Activated B cell treated with CpG ODN at 0.5 μM for 24 hours (primary cell): Measurements from ENCODE around the gene CLIC6. TPM values are rescaled to one million over a fixed set of nuclear protein-coding genes. Genes with fewer than 3 reads are reported as not detected.
"Not testable (repeated sequence)": the region's sequence is repeated elsewhere in the genome, so short reads cannot be mapped to it uniquely, and the experiment has no call there.

Source experiments
- ATAC-seq: fragments of 200-7000 bp; cut with Tn5 transposase; one replicate; pipeline ENCODE4 v1.10.0; 2021; ENCODE audit warnings: low read depth, mild to moderate bottlenecking, moderate library complexity
- CTCF ChIA-PET: fragments of 350-600 bp; sonication (Branson Sonifier 250); formaldehyde crosslinking; loops from one replicate; lab custom pipeline; 2021; ENCODE audit warnings: antibody characterized with exemption; lab: Charles Lee
- POLR2A ChIA-PET: fragments of 350-600 bp; sonication (Branson Sonifier 250); formaldehyde crosslinking; loops from one replicate; lab custom pipeline; 2021; ENCODE audit warnings: antibody characterized with exemption; lab: Charles Lee
- DNase-seq: peaks from one replicate; pipeline ENCODE4 v3.0.0; 2022
- H3K27ac Mint-ChIP-seq: one replicate; pipeline ENCODE4 v1.8.0; 2020; ENCODE audit warnings: mixed read lengths
- H3K27me3 Mint-ChIP-seq: one replicate; pipeline ENCODE4 v1.8.0; 2021; ENCODE audit warnings: mixed read lengths
- H3K36me3 Mint-ChIP-seq: one replicate; pipeline ENCODE4 v1.8.0; 2021; ENCODE audit warnings: low read depth, mixed read lengths
- H3K4me1 Mint-ChIP-seq: one replicate; pipeline ENCODE4 v1.8.0; 2021; ENCODE audit warnings: mixed read lengths
- H3K4me3 Mint-ChIP-seq: one replicate; pipeline ENCODE4 v1.8.0; 2020; ENCODE audit warnings: mild to moderate bottlenecking, mixed read lengths
- H3K9me3 Mint-ChIP-seq: one replicate; pipeline ENCODE4 v1.8.0; 2020; ENCODE audit warnings: mixed read lengths
- intact Hi-C: fragments of 100-400 bp; cut with micrococcal nuclease; formaldehyde crosslinking; loops from one replicate; pipeline ENCODE4 v1.15.1; 2024
- total RNA-seq: library from RNA; stranded (reverse); gene quantifications from 2 replicates; pipeline ENCODE4 v1.2.3, GENCODE V29; 2022
- TF ChIP-seq, protein P1 (sequence below): fragments of 200-600 bp; IDR thresholded peaks from one replicate; pipeline ENCODE4 v1.8.0; 2022; ENCODE audit warnings: antibody characterized with exemption, mild to moderate bottlenecking

The CLIC6 gene
- total RNA-seq, 1 donor from 2014 or later, result not detected

DNA sequence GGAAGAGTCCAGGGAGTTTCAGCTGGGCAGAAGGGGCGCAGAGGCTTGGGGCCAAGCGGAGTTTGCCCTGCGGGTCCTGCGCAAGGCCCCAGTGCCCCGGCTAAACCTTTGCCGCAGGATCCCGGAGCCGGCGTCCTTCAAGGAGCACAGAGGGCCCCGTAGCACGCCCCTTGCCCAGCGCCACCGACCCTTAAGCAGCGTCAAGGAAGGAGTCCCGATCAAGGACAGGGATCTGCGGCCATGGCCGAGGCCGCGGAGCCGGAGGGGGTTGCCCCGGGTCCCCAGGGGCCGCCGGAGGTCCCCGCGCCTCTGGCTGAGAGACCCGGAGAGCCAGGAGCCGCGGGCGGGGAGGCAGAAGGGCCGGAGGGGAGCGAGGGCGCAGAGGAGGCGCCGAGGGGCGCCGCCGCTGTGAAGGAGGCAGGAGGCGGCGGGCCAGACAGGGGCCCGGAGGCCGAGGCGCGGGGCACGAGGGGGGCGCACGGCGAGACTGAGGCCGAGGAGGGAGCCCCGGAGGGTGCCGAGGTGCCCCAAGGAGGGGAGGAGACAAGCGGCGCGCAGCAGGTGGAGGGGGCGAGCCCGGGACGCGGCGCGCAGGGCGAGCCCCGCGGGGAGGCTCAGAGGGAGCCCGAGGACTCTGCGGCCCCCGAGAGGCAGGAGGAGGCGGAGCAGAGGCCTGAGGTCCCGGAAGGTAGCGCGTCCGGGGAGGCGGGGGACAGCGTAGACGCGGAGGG lies 520 bp downstream of the CLIC6 start:
- no peak for DNase-seq
- H3K27me3 Mint-ChIP-seq, result peaks cover 44% of the 10 kb centered on the region
- H3K27ac Mint-ChIP-seq, result no peak overlapping the region
- ChIA-PET CTCF (no interaction called here), POLR2A (no interaction called here)
- H3K9me3 Mint-ChIP-seq, result no peaks in the 10 kb centered on the region
- intact Hi-C loops, result no loop called here
- H3K36me3 Mint-ChIP-seq, result no peaks in the 10 kb centered on the region
- peaks cover 5% of the 10 kb centered on the region for H3K4me1 Mint-ChIP-seq
- no peak for ATAC-seq
- H3K4me3 Mint-ChIP-seq, result no peak overlapping the region
- TF ChIP-seq, protein P1, sequence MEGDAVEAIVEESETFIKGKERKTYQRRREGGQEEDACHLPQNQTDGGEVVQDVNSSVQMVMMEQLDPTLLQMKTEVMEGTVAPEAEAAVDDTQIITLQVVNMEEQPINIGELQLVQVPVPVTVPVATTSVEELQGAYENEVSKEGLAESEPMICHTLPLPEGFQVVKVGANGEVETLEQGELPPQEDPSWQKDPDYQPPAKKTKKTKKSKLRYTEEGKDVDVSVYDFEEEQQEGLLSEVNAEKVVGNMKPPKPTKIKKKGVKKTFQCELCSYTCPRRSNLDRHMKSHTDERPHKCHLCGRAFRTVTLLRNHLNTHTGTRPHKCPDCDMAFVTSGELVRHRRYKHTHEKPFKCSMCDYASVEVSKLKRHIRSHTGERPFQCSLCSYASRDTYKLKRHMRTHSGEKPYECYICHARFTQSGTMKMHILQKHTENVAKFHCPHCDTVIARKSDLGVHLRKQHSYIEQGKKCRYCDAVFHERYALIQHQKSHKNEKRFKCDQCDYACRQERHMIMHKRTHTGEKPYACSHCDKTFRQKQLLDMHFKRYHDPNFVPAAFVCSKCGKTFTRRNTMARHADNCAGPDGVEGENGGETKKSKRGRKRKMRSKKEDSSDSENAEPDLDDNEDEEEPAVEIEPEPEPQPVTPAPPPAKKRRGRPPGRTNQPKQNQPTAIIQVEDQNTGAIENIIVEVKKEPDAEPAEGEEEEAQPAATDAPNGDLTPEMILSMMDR, result no peak

DNA sequence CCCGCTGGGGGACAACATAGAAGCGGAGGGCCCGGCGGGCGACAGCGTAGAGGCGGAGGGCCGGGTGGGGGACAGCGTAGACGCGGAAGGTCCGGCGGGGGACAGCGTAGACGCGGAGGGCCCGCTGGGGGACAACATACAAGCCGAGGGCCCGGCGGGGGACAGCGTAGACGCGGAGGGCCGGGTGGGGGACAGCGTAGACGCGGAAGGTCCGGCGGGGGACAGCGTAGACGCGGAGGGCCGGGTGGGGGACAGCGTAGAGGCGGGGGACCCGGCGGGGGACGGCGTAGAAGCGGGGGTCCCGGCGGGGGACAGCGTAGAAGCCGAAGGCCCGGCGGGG lies 1.1 kb downstream of the CLIC6 start:
- H3K36me3 Mint-ChIP-seq, H3K27ac Mint-ChIP-seq, H3K9me3 Mint-ChIP-seq, CTCF ChIA-PET, H3K4me1 Mint-ChIP-seq, DNase-seq, H3K4me3 Mint-ChIP-seq, ATAC-seq, POLR2A ChIA-PET, intact Hi-C loops: not testable (repeated sequence)
- H3K27me3 Mint-ChIP-seq, result peaks cover 46% of the 10 kb centered on the region

DNA sequence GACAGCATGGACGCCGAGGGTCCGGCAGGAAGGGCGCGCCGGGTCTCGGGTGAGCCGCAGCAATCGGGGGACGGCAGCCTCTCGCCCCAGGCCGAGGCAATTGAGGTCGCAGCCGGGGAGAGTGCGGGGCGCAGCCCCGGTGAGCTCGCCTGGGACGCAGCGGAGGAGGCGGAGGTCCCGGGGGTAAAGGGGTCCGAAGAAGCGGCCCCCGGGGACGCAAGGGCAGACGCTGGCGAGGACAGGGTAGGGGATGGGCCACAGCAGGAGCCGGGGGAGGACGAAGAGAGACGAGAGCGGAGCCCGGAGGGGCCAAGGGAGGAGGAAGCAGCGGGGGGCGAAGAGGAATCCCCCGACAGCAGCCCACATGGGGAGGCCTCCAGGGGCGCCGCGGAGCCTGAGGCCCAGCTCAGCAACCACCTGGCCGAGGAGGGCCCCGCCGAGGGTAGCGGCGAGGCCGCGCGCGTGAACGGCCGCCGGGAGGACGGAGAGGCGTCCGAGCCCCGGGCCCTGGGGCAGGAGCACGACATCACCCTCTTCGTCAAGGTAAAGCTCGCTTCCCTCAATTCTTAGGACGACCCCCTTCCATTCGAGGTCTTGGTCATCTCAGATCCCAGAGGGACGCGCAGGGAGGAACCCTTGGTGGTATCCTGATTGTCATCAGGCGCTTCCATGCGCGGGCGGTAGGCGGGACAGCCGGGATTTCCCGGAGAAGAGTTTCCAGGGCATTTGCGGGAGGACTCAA lies 1.6 kb downstream of the CLIC6 start:
- Mint-ChIP-seq H3K36me3 (no peaks in the 10 kb centered on the region), H3K27me3 (peaks cover 46% of the 10 kb centered on the region), H3K4me3 (no peak overlapping the region), H3K27ac (no peak overlapping the region), H3K9me3 (no peaks in the 10 kb centered on the region), H3K4me1 (peaks cover 5% of the 10 kb centered on the region)
- ATAC-seq, result no peak
- CTCF ChIA-PET, result no interaction called here
- DNase-seq, result no peak
- intact Hi-C loops, result no loop called here
- POLR2A ChIA-PET, result no interaction called here
- TF ChIP-seq, protein P1, result no peak

DNA sequence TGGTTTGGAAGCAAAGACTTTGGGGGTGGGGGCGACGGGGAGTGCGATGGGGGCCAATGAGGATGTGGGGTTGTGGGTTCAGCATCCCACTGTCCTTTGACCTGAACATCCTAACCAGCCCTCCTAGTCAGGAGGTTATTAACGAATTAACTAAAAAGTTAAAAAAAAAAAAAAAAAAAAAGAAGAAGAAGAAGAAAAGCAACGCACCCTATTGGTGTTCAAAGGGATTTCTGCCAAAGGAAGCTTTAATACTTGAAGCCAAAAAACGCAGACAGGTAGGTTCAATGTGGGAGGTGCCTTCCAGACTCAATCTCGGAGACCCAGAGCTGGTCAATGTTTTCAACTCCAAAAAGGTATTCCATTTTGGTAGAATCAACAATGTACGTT lies 2.2 kb downstream of the CLIC6 start:
- TF ChIP-seq, protein P1, result no peak
- Mint-ChIP-seq H3K27me3 (peaks cover 52% of the 10 kb centered on the region), H3K4me3 (no peak overlapping the region), H3K36me3 (no peaks in the 10 kb centered on the region), H3K9me3 (no peaks in the 10 kb centered on the region), H3K4me1 (peaks cover 5% of the 10 kb centered on the region), H3K27ac (no peak overlapping the region)
- intact Hi-C loops, result no loop called here
- DNase-seq (no peak), ATAC-seq (no peak)
- ChIA-PET CTCF (no interaction called here), POLR2A (interaction anchor here (0.7 kb wide), 1 partner anchor 21 kb away, joined by 7 read pairs; no protein-coding TSS in a partner anchor)

DNA sequence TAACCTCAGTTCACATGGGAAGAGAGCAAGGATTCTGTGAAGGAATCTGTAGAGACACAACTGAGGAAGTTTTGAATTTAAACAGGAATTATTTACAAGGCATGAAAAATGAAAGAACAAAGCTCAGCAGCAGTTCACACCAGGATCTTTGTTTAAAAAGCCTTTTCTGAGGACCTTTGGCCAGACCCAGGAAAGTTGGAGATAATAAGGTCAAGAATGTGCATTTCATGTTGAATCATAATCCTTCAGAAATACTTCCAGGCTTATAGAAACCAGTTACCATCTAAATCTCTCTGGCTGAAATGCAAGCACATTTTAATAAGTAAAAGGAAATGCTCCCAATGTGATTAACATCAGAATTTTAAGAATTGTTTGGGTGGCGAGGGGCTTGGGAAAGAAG lies 2.7 kb downstream of the CLIC6 start:
- Mint-ChIP-seq H3K27me3 (peaks cover 55% of the 10 kb centered on the region), H3K9me3 (no peaks in the 10 kb centered on the region), H3K36me3 (no peaks in the 10 kb centered on the region), H3K27ac (no peak overlapping the region), H3K4me3 (no peak overlapping the region), H3K4me1 (peaks cover 5% of the 10 kb centered on the region)
- TF ChIP-seq, protein P1, result no peak
- ChIA-PET POLR2A (interaction anchor here (0.7 kb wide), 1 partner anchor 21 kb away, joined by 7 read pairs; no protein-coding TSS in a partner anchor), CTCF (no interaction called here)
- no peak for DNase-seq
- intact Hi-C loops, result no loop called here
- ATAC-seq, result no peak
